Neural cell (in vitro differentiated cells): ENCODE data around the gene CLIC3. TPM values are rescaled to one million over a fixed set of nuclear protein-coding genes. Genes with fewer than 3 reads are reported as not detected.

Source experiments
- H2AFZ ChIP-seq: fragments of 200-600, 300-800 bp; sonication (generic), shearing (Covaris generic); 2 replicates; pipeline ENCODE4 v1.6.0; 2014; ENCODE audit warnings: low read depth, mild to moderate bottlenecking, antibody characterized with exemption, low read length, moderate library complexity
- H3F3A ChIP-seq: fragments of 200-600 bp; shearing (Covaris generic); 2 replicates; pipeline ENCODE4 v1.6.1; 2016; ENCODE audit warnings: mild to moderate bottlenecking, moderate library complexity, mixed read lengths, antibody characterized with exemption, low read length; ENCODE audit not compliant: insufficient read depth, poor library complexity, severe bottlenecking
- H3K27ac ChIP-seq: fragments of 200-600, 300-800 bp; sonication (generic), shearing (Covaris generic); 2 replicates; pipeline ENCODE4 v1.5.1; 2014; ENCODE audit warnings: mild to moderate bottlenecking, low read length, moderate library complexity
- H3K27me3 ChIP-seq: fragments of 300-800, 200-600 bp; sonication (generic), shearing (Covaris generic); 2 replicates; pipeline ENCODE4 v1.6.0; 2014; ENCODE audit warnings: mild to moderate bottlenecking, low read depth, low read length, moderate library complexity; ENCODE audit not compliant: insufficient read depth
- H3K36me3 ChIP-seq: fragments of 300-800, 200-600 bp; sonication (generic), shearing (Covaris generic); 2 replicates; pipeline ENCODE4 v1.5.1; 2014; ENCODE audit warnings: mild to moderate bottlenecking, antibody characterized with exemption, low read length, moderate library complexity; ENCODE audit not compliant: insufficient read depth
- H3K4me2 ChIP-seq: fragments of 300-800, 200-600 bp; sonication (generic), shearing (Covaris generic); 2 replicates; pipeline ENCODE4 v1.6.0; 2014; ENCODE audit warnings: mild to moderate bottlenecking, low read length
- H3K4me3 ChIP-seq: fragments of 300-800, 200-600 bp; sonication (generic), shearing (Covaris generic); 2 replicates; pipeline ENCODE4 v1.5.1; 2014; ENCODE audit warnings: mild to moderate bottlenecking, low read length, moderate library complexity
- H3K79me2 ChIP-seq: fragments of 200-600 bp; shearing (Covaris generic); replicated peaks from 2 replicates; pipeline ENCODE4 v1.6.0; 2014; ENCODE audit warnings: mild to moderate bottlenecking, low read length, moderate library complexity; ENCODE audit not compliant: insufficient read depth
- H3K9ac ChIP-seq: fragments of 300-800, 200-600 bp; sonication (generic), shearing (Covaris generic); 2 replicates; pipeline ENCODE4 v1.6.1; 2016; ENCODE audit warnings: mild to moderate bottlenecking, low read length, mixed read lengths
- H3K9me2 ChIP-seq: fragments of 200-600 bp; shearing (Covaris generic); 2 replicates; pipeline ENCODE4 v1.6.1; 2016; ENCODE audit warnings: mild to moderate bottlenecking, low read length, mixed read lengths; ENCODE audit not compliant: insufficient read depth
- H3K9me3 ChIP-seq: fragments of 200-600, 300-800 bp; sonication (generic), shearing (Covaris generic); 2 replicates; pipeline ENCODE4 v1.6.1; 2016; ENCODE audit warnings: mild to moderate bottlenecking, mixed run types, low read length, moderate library complexity, mixed read lengths
- H4K20me1 ChIP-seq: fragments of 200-600 bp; shearing (Covaris generic); 2 replicates; pipeline ENCODE4 v1.6.1; 2016; ENCODE audit warnings: mild to moderate bottlenecking, mixed run types; ENCODE audit not compliant: insufficient read depth
- EP300 ChIP-seq: fragments of 450-650 bp; conservative IDR thresholded peaks from 2 replicates; pipeline ENCODE4 v1.6.1; 2014; ENCODE audit warnings: antibody characterized with exemption, mild to moderate bottlenecking, moderate library complexity; ENCODE audit not compliant: poor library complexity, severe bottlenecking
- EZH2 ChIP-seq: fragments of 200-600, 300-800 bp; shearing (Covaris generic), sonication (generic); IDR thresholded peaks from 2 replicates; pipeline ENCODE4 v1.6.1; 2014; ENCODE audit warnings: antibody characterized with exemption, low read length, borderline replicate concordance, mild to moderate bottlenecking; ENCODE audit not compliant: insufficient read depth, poor library complexity, severe bottlenecking
- MXI1 ChIP-seq: fragments of 450-650 bp; conservative IDR thresholded peaks from 2 replicates; pipeline ENCODE4 v1.6.1; 2014; ENCODE audit warnings: antibody characterized with exemption, mild to moderate bottlenecking; ENCODE audit not compliant: poor library complexity, severe bottlenecking
- POLR2AphosphoS5 ChIP-seq: IDR thresholded peaks from 2 replicates; pipeline ENCODE4 v1.6.1; 2012
- RAD21 ChIP-seq: fragments of 450-650 bp; conservative IDR thresholded peaks from 2 replicates; pipeline ENCODE4 v1.6.1; 2014; ENCODE audit warnings: antibody characterized with exemption, mild to moderate bottlenecking, moderate library complexity
- SMC3 ChIP-seq: fragments of 450-650 bp; conservative IDR thresholded peaks from 2 replicates; pipeline ENCODE4 v1.6.1; 2014; ENCODE audit warnings: antibody characterized with exemption, mild to moderate bottlenecking, moderate library complexity; ENCODE audit not compliant: poor library complexity
- TAF1 ChIP-seq: IDR thresholded peaks from 2 replicates; pipeline ENCODE4 v1.6.1; 2012; ENCODE audit warnings: low read depth
- polyA plus RNA-seq: library from polyadenylated mRNA; depleted of rRNA; stranded (reverse); fragments of >200 nt; gene quantifications from 2 replicates; pipeline ENCODE4 v1.2.3, GENCODE V29; 2014
- TF ChIP-seq, protein P1 (sequence below): IDR thresholded peaks from 2 replicates; pipeline ENCODE4 v1.6.1; 2012; ENCODE audit warnings: borderline replicate concordance
- TF ChIP-seq, protein P2 (sequence below): fragments of 450-650 bp; IDR thresholded peaks from 2 replicates; pipeline ENCODE4 v1.5.1; 2014; ENCODE audit warnings: antibody characterized with exemption, mild to moderate bottlenecking, moderate library complexity; ENCODE audit not compliant: poor library complexity, severe bottlenecking

CLIC3 gene
- polyA plus RNA-seq, 1 donor from 2014 or later: not detected

DNA sequence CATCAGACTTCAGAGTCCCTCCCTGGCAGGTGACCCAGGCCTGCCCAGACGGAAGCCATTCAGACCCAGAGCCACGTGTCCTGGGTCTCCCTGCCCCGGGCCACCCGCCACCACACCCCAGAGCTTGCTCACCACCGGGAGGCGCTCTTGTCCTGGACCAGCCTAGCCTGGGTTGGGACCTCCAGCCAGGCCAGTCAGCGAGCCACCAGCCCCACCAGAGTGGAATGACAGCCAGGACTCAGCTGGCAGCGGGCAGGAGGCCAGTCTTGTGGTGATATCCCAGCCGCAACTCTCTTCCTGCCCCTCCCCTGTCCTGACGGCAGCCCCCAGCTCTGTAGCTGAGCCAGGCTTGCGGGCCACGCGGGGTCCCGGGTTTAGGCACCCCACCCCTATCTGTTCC lies 20.7 kb downstream of the CLIC3 start:
- no peaks in the 10 kb centered on the region for H4K20me1 ChIP-seq
- H2AFZ ChIP-seq: no peak overlapping the region
- no peaks in the 10 kb centered on the region for H3K9me2 ChIP-seq
- no peak overlapping the region for H3K9ac ChIP-seq
- H3K27me3 ChIP-seq: peaks cover 11% of the 10 kb centered on the region
- H3K4me2 ChIP-seq: no peak overlapping the region
- TF ChIP-seq, protein P1, sequence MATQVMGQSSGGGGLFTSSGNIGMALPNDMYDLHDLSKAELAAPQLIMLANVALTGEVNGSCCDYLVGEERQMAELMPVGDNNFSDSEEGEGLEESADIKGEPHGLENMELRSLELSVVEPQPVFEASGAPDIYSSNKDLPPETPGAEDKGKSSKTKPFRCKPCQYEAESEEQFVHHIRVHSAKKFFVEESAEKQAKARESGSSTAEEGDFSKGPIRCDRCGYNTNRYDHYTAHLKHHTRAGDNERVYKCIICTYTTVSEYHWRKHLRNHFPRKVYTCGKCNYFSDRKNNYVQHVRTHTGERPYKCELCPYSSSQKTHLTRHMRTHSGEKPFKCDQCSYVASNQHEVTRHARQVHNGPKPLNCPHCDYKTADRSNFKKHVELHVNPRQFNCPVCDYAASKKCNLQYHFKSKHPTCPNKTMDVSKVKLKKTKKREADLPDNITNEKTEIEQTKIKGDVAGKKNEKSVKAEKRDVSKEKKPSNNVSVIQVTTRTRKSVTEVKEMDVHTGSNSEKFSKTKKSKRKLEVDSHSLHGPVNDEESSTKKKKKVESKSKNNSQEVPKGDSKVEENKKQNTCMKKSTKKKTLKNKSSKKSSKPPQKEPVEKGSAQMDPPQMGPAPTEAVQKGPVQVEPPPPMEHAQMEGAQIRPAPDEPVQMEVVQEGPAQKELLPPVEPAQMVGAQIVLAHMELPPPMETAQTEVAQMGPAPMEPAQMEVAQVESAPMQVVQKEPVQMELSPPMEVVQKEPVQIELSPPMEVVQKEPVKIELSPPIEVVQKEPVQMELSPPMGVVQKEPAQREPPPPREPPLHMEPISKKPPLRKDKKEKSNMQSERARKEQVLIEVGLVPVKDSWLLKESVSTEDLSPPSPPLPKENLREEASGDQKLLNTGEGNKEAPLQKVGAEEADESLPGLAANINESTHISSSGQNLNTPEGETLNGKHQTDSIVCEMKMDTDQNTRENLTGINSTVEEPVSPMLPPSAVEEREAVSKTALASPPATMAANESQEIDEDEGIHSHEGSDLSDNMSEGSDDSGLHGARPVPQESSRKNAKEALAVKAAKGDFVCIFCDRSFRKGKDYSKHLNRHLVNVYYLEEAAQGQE: no peak
- TF ChIP-seq MXI1 (no peak), POLR2AphosphoS5 (no peak), SMC3 (no peak), EP300 (no peak), RAD21 (no peak), EZH2 (no peak), TAF1 (no peak)
- TF ChIP-seq, protein P2, sequence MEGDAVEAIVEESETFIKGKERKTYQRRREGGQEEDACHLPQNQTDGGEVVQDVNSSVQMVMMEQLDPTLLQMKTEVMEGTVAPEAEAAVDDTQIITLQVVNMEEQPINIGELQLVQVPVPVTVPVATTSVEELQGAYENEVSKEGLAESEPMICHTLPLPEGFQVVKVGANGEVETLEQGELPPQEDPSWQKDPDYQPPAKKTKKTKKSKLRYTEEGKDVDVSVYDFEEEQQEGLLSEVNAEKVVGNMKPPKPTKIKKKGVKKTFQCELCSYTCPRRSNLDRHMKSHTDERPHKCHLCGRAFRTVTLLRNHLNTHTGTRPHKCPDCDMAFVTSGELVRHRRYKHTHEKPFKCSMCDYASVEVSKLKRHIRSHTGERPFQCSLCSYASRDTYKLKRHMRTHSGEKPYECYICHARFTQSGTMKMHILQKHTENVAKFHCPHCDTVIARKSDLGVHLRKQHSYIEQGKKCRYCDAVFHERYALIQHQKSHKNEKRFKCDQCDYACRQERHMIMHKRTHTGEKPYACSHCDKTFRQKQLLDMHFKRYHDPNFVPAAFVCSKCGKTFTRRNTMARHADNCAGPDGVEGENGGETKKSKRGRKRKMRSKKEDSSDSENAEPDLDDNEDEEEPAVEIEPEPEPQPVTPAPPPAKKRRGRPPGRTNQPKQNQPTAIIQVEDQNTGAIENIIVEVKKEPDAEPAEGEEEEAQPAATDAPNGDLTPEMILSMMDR: no peak
- no peaks in the 10 kb centered on the region for H3K36me3 ChIP-seq
- no peak overlapping the region for H3K27ac ChIP-seq
- no peak overlapping the region for H3K4me3 ChIP-seq
- no peaks in the 10 kb centered on the region for H3K79me2 ChIP-seq
- no peaks in the 10 kb centered on the region for H3K9me3 ChIP-seq
- no peaks in the 10 kb centered on the region for H3F3A ChIP-seq

DNA sequence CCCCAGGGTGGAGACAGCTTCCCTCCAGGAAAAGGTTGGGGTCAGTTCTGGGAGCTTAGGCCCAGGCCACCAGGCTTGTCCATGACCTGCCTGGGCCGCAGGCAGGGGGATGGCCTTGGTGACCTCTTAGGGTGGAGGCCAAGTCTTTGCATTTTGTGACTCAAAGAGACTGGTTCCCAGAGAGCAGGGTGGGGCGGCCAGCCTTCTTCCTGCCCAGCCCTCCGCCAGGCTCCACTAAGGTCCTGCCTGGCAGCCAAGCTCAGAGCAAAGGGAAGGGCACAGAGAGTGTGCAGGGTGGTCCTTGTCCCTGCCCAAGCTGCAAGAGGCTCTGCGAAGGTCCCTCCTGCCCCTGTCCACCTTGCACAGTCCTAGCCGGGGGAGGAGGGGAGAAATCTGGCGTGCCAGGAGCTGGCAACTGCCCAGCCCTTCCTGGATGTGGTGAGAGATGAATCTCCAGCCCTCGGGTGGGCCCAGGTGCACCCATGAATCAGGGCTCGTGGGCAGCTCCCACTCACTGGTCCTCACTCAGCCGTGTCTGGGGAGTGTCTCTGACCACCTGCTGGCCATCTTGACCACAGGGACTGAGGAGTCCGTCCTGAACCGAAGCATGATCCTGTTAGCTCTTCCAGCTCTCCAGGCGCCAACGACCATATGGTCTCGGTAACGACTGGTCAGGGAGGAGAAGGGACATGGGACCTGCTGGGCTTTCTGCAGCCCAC lies 21.4 kb downstream of the CLIC3 start:
- peaks cover 11% of the 10 kb centered on the region for H3K27me3 ChIP-seq
- TF ChIP-seq MXI1: no peak
- no peak for TF ChIP-seq TAF1
- no peak for TF ChIP-seq POLR2AphosphoS5
- TF ChIP-seq EP300: no peak
- no peak for TF ChIP-seq SMC3
- no peak overlapping the region for H3K27ac ChIP-seq

More for the DNA sequence above, 21.4 kb downstream of the CLIC3 start:
- Histone ChIP-seq H3K9ac (no peak overlapping the region), H4K20me1 (no peaks in the 10 kb centered on the region), H3K9me3 (no peaks in the 10 kb centered on the region), H3K36me3 (no peaks in the 10 kb centered on the region), H3F3A (no peaks in the 10 kb centered on the region), H3K9me2 (no peaks in the 10 kb centered on the region), H3K79me2 (no peaks in the 10 kb centered on the region), H2AFZ (no peak overlapping the region), H3K4me2 (no peak overlapping the region), H3K4me3 (no peak overlapping the region)
